HG03039 (cell line): ENCODE measurements around the gene ANAPC10.

ENCODE experiments used
- ATAC-seq: cut with Tn5 transposase; IDR thresholded peaks from one replicate; pipeline ENCODE4 v1.9.1; 2021; ENCODE audit warnings: mild to moderate bottlenecking, moderate library complexity; ENCODE audit not compliant: unreplicated experiment

The ANAPC10 gene

DNA sequence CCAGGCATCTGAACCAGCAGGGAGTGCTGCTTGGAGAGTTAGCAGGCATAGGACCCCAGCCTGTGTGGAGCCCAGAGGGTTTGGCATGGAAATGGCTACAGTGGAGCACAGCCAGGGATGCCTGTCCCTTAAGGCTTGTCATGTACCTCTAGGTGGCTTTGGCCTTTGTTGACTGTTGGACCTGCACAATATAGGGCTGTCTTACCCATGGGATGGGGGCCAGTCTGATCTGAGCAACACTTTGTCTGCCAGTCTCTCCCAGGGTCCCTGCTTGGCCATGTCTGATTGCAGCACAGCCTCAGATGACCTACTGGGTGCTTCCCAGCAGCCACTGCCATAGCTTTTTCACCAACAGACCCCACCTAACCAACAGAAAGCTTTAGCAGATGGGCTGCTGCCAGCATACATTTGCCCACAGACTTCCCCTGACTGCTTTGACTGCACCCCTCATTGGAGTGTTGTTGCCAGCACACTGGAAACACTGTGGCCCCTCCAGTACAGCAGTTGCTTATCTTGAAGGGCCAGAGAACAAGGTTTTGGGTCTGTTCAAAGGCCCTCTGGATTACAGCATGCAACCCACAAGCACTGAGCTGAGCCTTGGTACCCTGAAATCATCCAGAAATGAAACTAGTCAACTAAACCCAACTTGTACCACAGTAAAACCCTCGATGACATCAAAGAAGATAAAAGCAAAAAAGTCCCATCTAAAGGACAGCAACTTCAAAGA, 22.1 kb downstream of the ANAPC10 start:
- no peak for ATAC-seq

DNA sequence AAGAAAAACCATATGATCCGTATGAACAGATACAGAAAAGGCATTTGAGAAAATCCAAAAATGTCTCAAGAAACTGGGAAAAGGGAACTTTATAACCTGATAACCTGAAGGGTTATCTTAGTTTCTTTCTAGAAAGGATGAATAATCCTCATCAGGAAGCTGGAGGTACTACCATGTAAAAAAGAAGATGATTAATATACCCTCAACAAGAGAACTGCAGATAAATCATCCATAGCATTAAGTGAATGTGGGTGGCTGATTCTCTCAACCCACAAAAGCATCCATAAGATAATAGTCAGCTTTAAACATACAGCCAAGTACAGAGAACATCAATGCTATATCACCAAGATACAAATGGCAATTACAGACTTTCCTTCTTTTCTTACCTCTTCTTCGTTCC, 26.4 kb downstream of the ANAPC10 start:
- no peak for ATAC-seq

DNA sequence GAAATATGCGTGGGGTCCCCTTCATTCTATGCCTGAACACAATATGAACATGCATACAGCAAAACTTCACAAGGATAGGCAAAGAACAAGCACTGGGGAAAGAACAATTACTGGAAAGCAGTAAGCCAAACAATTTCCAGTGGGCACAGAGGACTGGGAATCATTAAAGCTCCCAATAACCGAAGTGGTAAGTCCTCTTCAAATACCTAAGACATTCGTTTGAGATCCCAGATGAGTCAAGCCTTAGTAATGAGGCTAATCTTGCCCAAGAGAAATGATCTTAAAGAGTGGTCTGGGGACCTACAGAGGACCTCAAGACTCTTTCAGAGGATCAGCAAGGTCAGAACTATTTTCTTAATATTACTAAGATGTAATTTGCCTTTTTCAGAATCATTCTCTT, 28.6 kb downstream of the ANAPC10 start:
- ATAC-seq: no peak

DNA sequence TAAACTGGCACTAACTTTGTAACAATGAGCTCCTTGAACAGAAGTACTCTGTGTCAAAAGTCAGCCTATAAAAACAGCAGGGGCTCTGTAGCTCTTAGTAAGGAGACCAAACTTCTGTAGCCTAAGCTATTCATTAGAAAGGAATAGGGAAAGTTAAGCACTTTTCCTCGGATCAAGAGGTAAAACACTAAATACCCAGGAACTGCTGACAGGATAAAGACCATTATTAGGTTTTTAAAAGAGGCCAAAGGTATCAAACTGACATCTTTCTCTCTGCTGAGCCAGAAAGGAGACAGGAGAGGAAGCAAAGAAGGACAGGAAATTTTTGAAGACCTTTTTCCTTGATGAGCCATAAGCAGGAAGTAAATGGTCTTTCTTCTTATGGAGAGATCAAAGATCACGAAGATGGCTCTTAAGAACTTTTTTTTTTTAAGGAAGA, 31.9 kb downstream of the ANAPC10 start:
- no peak for ATAC-seq

DNA sequence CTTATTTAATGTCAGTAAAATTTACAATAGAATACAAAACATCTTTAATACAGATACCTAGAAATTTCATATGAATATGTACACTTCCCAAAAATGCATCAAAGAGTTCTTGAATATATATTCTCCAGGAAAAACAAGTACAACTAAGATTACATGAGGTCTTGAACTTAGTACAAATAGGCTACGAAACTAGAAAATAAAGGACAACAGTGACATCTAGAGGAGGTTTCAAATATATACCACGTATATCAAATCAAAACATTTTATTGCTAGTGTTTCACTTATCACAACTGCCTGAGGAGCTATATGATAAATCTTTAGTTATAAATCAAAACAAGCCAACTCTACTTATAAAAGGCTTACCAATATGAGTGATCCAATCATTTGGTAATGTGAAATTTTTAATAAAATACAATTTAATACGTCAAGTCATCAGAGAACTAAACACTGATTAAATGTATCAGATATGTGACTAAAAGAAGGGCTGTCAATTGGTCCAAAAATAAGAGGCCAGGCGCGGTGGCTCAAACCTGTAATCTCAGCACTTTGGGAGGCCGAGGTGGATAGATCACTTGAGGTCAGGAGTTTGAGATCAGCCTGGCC, 36.6 kb downstream of the ANAPC10 start:
- ATAC-seq: no peak

DNA sequence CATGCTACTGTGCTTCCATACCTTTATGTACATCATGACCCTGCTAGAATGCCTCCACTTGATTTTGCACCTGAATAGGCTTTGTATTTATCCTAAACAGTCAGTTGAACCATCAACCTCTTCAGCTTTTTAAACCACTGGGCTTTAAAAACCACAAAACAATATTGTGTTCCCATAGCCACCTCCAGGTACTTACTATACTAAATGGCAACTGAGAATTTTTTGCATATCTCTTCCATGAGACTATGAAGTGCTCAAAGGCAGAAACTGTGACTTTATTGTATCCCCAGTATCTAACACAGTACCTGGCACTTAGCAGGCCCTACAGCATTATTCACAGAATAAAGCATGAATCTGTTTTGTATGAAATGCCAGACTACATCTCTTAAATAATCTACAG, 39.7 kb downstream of the ANAPC10 start:
- no peak for ATAC-seq

DNA sequence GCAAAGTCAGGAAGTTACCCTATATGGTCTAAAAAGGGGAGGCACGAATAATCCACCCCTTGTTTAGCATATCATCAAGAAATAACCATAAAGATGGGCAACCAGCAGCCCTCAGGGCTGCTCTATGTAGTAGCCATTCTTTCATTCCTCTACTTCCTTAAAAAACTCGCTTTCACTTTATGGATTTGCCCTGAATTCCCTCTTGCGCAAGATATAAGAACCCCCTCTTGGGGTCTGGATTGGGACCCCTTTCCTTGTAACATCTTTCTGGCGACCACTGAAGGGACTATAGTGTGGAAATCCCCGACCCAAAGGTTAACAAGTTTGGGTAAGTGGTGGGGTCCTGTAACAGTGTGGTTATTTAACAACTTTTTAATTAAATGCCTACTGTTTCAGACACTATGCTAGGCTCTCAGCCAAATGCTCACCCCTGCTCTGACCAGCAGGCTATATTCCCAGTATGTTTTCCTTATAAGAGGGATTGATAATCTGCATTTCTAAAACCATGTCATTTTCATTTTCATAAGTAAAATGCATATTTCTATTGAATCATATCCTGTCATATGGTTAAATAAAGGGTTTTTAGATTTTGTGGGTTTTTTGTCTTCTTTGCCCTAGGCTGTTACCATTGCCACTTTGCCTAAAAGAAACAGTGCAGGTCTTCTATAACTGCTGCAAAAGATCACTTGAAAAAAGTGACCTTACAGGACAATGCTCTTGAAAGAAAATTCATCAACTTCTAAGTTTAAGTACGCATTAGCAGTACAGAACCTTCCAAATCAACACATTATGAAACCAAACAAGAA, 41.5 kb downstream of the ANAPC10 start:
- no peak for ATAC-seq

- no peak for ATAC-seq
Observed at GRCh38 chr4:145055533-145056257, 42.3 kb downstream of the ANAPC10 start.

DNA sequence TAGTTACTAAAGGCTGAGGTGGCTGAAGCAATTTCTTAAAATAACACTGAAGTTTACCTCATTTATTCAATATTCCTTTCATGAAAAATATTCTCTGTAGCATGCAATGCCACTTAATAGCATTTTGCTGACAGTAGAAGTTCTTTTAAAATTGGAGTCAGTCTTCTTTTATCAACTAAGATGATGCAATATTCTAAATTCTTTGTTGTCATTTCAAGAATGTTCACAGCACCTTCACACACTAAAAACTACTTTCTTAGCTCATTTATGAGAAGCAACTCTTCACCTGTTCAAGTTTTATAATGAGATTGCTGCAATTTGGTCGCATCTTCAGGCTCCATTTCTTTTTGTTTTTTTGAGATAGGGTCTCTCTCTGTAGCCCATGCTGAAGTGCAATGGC, 48.8 kb downstream of the ANAPC10 start:
- no peak for ATAC-seq

- ATAC-seq: no peak
Observed at GRCh38 chr4:145048817-145049216, 49.2 kb downstream of the ANAPC10 start.

DNA sequence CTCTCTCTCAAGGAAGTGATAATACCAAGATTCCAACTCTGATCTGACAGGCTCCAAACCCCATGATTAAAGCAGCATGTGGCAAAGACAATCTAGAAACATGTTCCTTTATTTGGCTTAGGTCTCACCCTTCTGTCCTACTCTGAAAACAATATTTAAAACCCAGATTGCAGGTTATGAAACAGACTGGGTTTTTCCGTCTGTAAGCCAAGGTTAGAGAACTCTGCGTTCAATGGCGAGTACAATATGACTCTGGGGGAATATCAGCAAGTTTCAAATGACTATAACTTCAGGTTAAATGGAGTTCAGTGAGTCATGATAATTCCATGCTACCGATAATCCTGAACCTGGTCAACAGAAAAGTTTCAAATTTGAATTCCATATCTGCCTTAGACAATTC, 50.8 kb downstream of the ANAPC10 start:
- peak; percentile 72 for ATAC-seq

DNA sequence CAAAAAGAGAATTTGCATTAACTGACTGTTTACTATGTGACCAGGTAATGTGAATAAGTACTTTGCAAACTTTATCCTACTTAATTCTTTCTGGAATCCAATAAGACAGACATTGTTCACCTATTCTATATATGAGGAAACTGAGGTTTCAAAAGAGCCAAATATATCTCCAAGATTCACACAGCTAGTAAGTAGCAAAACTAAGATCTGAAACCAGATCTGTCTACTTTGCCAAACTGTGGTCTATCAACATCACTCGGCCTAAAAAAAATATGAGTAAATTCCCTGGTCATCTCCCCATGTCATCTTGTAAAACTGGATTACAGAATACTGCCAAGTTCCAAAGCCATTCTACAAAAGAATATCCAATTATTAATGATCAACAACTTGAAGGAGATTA, 52.8 kb downstream of the ANAPC10 start:
- ATAC-seq: peak; percentile 38

DNA sequence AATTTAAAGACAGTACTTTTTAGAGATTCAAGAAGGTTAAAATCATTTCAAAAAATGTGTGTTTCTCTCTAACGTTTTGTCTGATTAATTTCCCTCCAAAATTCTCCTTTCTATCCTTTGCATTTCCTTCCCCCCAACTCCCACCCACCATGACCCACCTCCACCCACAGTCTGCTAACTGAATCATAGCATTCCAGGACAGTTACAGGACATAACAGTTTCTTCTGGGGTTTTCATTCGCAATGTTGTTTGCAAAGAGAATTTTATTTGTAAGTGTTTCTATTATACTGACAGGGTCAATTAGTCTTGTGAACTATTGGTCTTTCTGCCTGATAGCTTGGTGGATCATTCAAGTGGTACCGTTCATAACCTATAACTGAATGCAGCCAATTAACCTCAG, 53.7 kb downstream of the ANAPC10 start:
- no peak for ATAC-seq

GRCh38 chr4:145043306-145043705, 54.7 kb downstream of the ANAPC10 start:
- no peak for ATAC-seq

DNA sequence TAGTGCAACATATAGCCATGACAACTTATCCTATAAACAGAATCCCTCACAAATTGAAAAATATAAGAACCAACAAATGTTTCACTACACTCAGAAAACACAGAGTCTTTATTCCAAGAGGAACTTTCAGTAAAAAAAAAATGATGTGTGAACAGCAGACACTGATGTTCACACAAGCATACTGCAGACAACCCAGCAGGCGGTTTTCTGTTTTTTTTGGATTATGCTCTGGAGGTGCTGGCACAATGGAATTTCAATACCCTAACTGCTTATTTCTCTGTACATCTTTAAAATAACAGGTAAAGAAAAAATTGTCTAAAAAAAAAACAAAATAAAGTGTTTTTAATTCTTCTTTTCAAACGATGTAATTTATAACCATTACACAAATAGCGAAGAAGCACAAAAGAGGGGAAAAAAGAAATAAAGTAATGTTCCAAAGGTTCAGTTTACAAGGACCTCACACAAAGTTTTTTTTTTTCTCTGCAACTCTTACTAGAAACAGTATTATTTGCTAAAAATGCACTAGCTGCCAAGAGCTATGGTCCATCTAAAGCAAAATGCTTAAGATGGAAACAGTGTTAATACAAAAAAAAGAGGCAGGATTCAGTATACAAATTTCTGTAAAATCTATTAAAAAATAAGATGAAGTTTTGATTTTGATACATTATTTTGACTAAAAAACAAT, 55.3 kb downstream of the ANAPC10 start:
- ATAC-seq: no peak

GRCh38 chr4:145041378-145041777, 56.6 kb downstream of the ANAPC10 start:
- ATAC-seq: peak; percentile 81

DNA sequence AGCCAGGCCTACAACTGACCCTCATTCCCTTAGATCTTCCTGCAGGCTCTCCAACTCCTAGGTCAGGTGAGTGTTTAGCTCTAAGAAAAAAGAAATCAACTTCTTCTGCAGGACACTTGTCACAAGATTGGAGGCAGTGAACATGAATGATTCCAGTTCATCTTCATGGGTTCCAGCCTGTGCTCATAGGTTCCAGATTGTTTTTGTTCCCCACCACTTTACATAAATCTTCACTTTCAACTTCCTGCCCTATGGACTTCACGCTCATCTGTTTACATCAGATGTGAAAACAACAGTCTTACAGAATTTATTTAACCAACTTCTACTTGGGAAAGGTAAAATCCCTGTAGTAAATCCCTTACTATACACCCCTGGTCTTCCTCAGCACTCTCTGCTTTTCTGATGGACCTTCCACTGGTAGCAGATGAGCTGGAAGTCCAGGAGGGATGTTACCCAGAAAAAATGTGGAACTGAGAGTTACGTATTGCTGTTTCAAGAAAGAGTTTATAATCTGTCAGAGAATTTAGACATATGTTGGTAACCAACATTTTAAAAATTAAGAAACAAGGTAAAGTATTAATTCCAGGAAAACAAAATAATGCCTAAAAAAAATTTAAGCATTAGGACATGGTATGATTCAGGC, 62.4 kb downstream of the ANAPC10 start:
- ATAC-seq: no peak

- no peak for ATAC-seq
Observed at GRCh38 chr4:145034727-145035211, 63.2 kb downstream of the ANAPC10 start.

- no peak for ATAC-seq
Observed at GRCh38 chr4:145019346-145019745, 78.7 kb downstream of the ANAPC10 start.

DNA sequence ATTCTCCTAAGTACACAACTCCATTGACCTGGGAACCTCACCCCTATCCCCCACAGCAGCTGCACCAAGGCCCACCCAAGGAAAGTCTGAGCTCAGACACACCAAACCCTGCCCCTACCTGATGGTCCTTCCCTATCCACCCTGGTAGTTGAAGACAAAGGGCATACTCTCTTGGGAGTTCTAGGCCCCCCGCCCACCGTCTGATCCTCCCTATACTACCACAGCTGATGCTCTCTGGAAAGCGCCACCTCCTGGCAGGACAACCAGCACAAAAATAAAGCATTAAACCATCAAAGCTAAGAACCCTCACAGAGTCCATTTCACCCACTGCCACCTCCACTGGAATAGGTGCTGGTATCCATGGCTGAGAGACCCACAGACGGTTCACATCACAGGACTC, 83.6 kb downstream of the ANAPC10 start:
- no peak for ATAC-seq
